Umbilical cord (tissue), 2 donors: ENCODE measurements around the gene LUC7L2. TPM values are rescaled to one million over a fixed set of nuclear protein-coding genes. Genes with fewer than 3 reads are reported as not detected.
"Not testable (repeated sequence)": the region's sequence is repeated elsewhere in the genome, so short reads cannot be mapped to it uniquely, and the experiment has no call there.

ENCODE experiments used
- DNase-seq: peaks from one replicate; pipeline ENCODE4 v3.0.0-alpha.2; 2015; ENCODE audit warnings: low spot score
- total RNA-seq: library from RNA; depleted of rRNA; stranded (reverse); fragments of >200 nt; gene quantifications from one replicate; pipeline ENCODE4 v1.2.3, GENCODE V29; 2014; ENCODE audit warnings: low replicate concordance; ENCODE audit not compliant: insufficient read depth

LUC7L2 gene
- 42.4 TPM for total RNA-seq

GRCh38 chr7:139359366-139360209 is at the start of gene LUC7L2:
TSS of gene LUC7L2 (plus strand) at chr7:139359894. CDS start at chr7:139360262, 368 bp downstream.
- DNase-seq: peak; percentile 99

GRCh38 chr7:139317939-139318505 is 41.7 kb upstream of the LUC7L2 start:
- no peak for DNase-seq

GRCh38 chr7:139321071-139321745 is 38.5 kb upstream of the LUC7L2 start:
- no peak for DNase-seq

GRCh38 chr7:139324709-139325108 is 35.0 kb upstream of the LUC7L2 start:
- DNase-seq: not testable (repeated sequence)

- DNase-seq: peak; percentile 54
These were observed 31.3 kb upstream of the LUC7L2 start for GRCh38 chr7:139328375-139328774.

GRCh38 chr7:139329119-139329518 is 30.6 kb upstream of the LUC7L2 start:
- no peak for DNase-seq

GRCh38 chr7:139330333-139331030 is 29.2 kb upstream of the LUC7L2 start:
- no peak for DNase-seq

GRCh38 chr7:139332697-139333359 is 26.9 kb upstream of the LUC7L2 start:
- no peak for DNase-seq

GRCh38 chr7:139333443-139333842 is 26.3 kb upstream of the LUC7L2 start:
- not testable (repeated sequence) for DNase-seq

- no peak for DNase-seq
These were observed 25.1 kb upstream of the LUC7L2 start for GRCh38 chr7:139334399-139335150.

GRCh38 chr7:139339025-139339424 is 20.7 kb upstream of the LUC7L2 start:
- DNase-seq: no peak

GRCh38 chr7:139339698-139340036 is 20.0 kb upstream of the LUC7L2 start:
- DNase-seq: no peak

GRCh38 chr7:139340037-139340807 is 19.5 kb upstream of the LUC7L2 start:
- DNase-seq: peak; percentile 100

- DNase-seq: no peak
These were observed 19.0 kb upstream of the LUC7L2 start for GRCh38 chr7:139340808-139341057.

- DNase-seq: peak; percentile 97
These were observed 18.5 kb upstream of the LUC7L2 start, which contains the start of gene FMC1 for GRCh38 chr7:139341058-139341775. TSS of gene FMC1 (plus strand) at chr7:139341337. CDS start at chr7:139341385, 48 bp downstream.

GRCh38 chr7:139341776-139342226 is 17.9 kb upstream of the LUC7L2 start:
- DNase-seq: no peak

GRCh38 chr7:139345042-139345441 is 14.7 kb upstream of the LUC7L2 start:
- DNase-seq: no peak

- DNase-seq: no peak
These were observed 8.7 kb upstream of the LUC7L2 start for GRCh38 chr7:139351027-139351426.

- DNase-seq: no peak
These were observed 5.0 kb upstream of the LUC7L2 start for GRCh38 chr7:139354729-139355128.
